NCI-H1105 treated with DMSO at 0.1 percent for 48 hours (cell line): Measurements from ENCODE around the gene TMEM30B.
A peak's percentile ranks its signal among the peaks of the same experiment; 100 is the strongest.

Experiments
- DNase-seq: peaks from one replicate; lab custom pipeline; 2025; lab: John Stamatoyannopoulos, UW

The TMEM30B gene

DNA sequence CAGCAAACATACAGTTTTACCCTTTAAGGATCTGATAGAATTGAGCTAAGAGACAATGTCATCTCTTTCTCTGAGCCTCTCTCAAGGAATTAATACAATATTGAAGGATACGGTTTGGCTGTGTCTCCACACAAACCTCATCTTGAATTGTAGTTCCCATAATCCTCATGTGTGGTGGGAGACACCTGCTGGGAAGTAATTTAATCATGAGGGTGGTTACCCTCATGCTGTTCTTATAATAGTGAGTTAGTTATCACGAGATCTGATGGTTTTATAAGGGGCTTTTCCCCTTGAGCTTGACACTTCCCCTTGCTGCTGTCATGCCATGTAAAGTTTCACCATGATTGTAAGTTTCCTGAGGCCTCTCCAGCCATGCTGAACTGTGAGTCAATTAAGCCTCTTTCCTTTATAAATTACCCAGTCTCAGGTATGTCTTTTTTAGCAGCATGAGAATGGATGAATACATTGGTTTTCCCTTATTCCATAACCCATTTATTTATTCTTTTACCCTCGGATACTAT lies 47.6 kb downstream of the TMEM30B start:
- no peak for DNase-seq

GRCh38 chr14:61231810-61232209 lies 49.3 kb downstream of the TMEM30B start:
- DNase-seq: no peak

DNA sequence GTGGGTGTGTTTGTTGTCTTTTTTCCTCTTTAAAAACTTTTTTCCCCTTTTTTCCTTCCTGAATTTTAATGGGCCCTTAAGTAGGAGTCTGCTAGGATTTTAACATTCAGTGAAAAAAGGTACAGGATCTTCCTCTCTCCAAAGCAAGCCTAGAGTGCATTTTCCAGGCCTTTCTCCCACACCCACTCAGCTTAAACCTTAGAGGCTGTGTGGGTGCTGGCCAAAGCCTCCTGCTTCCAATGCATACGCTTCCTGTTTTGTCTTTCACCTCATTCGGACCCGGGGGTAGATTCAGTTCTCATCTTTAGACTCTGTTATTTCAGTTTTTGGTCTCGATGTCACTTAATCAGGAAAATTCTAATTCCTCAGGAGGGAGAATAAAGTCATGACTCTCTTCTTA lies 51.2 kb downstream of the TMEM30B start:
- DNase-seq: no peak

DNA sequence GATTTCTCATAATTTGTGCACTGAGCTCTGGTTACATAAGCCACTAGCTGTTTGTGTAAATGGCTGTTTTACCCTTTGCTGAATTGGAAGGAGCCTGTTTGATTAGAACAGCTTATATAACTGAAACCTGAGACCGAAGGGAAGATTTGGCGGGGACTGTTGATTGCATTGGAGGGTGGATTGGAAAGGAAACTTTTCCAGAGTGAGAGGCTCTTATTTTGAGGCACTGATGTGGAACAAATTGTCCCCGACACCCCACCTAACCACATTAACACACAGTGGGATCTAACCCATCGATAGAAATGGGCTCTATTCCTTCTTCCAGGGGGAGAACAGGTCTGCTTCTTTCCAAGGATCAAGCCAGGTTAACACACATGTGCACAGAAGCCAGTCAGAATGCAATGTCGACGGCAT lies 51.7 kb downstream of the TMEM30B start:
- DNase-seq: peak; percentile 99

DNA sequence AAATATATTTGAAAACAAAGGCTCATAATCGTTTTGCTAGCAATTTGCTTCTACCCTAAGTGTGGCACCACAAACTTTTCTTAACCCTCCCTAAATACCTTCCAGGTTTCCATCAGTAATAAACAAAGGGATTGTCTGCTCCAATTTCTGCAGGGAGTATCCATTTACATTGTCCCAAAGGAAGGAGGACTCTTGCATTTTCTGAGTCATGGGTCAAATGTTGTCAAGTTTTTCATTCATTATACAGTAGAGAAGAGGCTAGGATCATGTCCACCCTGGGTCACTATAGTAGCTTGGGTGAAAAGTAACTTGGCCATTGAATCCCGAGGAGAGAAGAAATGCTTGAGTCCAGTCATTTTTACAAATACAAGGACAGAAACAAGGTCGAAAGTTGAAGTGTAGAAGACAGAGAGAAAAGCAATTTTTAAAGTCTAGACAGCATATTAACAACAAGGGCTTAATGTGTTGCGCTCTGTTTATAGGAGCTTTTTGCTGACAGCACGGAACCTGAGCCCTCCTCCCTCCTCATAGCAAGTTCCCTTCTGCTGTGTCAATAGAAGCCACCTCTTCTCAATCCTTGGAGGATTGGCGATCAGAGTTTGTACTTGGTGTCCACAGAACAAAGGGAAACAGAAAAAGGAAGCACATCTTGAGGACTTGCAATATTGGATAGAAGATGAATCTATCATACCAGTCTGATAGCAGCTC lies 53.1 kb downstream of the TMEM30B start:
- DNase-seq: no peak
